GM21737 (cell line): ENCODE measurements around the gene GON7.
"Not testable (repeated sequence)": the region's sequence is repeated elsewhere in the genome, so short reads cannot be mapped to it uniquely, and the experiment has no call there.

Source experiments
- ATAC-seq: cut with Tn5 transposase; IDR thresholded peaks from one replicate; pipeline ENCODE4 v1.9.1; 2021; ENCODE audit warnings: mild to moderate bottlenecking, moderate library complexity; ENCODE audit not compliant: unreplicated experiment

GON7 gene, protein sequence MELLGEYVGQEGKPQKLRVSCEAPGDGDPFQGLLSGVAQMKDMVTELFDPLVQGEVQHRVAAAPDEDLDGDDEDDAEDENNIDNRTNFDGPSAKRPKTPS

GRCh38 chr14:93206793-93207467 lies at the start of gene GON7, which contains the start of gene UBR7:
Gene GON7 (minus strand): TSS chr14:93207065. CDS start chr14:93207037, 28 bp downstream.
Gene UBR7 (plus strand): TSS chr14:93207256. CDS start chr14:93207292, 36 bp downstream.
- peak; percentile 82 for ATAC-seq

GRCh38 chr14:93249128-93249831 lies 42.4 kb upstream of the GON7 start:
- no peak for ATAC-seq

DNA sequence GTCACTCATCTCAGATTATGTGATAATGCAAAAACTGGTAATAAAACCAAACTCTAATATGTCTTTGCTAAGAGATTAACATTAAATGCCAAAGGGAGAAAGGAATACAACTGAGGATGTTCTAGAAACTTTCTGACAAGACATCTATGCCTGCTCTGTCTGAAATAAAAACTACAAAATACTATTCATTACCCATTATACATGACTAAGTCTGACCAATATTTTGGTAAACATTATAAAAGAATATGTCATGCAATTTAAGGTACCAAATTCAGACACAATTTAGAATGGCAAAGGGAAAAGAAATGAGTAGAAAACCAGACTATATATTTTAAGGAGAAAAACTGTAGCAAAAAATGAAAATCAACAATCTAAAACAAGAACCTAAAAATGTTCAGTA lies 39.7 kb upstream of the GON7 start:
- ATAC-seq: no peak

DNA sequence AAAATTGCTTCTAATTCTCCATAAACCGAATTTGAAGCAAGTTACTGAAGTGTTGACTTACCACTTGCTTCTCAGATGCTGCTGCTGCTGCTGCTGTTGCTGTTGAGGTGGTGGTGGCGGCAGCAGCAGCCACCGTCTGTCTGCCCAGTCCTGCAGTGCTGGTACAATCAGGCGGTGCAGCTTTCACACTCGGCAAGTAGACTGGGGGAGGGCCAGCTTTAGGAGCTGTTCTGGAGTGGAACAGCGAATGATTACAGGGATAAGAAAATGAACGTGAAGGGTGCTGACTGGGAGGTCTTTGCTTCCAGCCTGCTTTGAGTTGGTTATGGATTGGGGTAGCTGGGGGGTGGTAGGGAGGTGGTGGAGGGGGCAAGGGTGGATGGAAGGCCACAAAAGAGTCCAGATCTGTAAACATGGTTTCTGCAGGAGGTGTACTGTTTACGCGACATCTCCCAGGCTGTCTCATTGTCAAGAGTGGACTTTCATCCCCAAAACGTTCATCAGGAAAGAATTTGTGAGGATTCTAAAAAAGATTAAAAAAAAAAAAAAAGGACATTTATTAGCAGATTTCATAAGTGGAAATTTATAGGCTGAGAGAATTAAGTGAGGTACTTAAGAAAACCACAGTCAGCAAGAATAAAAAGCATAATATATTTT lies 39.0 kb upstream of the GON7 start:
- no peak for ATAC-seq

DNA sequence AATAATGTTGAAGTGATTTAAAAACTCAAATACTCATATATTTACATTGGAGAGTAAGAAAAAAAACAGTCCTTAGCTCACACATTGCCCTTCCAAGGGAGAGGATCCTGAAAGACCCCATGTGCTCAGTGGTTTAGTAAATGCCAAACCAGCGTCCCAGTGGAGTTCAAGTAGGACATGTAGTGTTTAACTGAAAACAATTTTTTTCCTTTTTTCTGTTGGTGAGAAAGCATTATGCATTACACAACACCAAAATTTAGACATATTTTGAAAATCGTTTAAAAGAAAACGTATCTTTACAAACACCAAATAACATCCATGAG lies 33.8 kb upstream of the GON7 start:
- no peak for ATAC-seq

DNA sequence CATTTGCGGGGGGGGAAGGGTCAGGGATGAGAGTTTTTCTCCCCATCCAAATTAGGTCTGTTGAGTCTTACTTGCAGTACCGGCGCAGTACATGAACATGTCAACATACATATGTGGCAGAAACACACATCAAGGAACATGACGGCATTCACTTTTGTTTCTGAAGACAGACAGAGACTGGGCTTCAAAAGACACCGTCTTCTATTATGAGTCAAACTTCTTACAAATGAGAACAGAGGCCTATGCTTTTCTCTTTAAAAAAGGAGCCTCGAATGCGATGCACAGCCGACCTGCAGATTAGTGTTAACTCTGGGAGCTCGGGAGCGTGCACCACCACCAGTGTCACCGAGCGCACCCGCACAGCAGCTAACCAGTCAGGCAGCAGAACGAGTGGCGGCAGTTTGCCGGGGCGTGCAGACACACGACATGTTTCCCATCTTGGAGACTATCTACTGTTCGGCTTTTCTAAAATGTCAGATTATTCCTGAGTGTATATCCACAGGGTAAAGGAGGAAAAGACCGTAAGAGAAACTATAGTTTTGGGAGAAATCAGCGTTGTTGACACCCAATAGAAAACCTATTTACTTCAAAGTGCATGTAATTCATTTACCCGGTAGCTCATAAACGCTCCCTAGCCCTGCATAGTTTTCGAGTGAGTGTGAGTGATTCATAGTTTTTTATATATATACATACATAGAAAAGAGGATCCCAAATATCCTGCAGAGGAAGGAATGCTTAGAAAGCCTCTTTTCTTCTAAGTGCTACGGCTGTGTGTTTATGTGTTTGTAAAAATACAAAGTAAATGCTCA lies 33.2 kb upstream of the GON7 start:
- ATAC-seq: no peak

DNA sequence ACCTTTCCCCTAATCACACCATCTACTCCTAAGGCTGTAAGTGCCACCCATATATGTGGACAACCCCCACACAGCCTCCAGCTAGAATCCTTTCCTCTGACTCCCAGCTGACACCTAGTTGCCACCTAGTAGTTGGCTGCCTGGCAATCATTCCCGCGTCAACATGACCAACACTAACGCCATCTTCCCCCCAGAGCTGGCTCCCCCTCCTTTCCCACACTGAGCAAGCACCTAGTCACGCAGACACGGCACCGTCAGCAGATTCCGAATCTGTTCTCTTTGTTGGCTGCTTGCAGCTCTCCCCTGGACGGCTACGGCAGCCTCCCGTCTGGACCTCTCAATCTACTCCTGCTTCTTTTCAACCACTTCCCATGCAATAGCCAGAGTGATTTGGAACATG lies 27.9 kb upstream of the GON7 start:
- no peak for ATAC-seq

DNA sequence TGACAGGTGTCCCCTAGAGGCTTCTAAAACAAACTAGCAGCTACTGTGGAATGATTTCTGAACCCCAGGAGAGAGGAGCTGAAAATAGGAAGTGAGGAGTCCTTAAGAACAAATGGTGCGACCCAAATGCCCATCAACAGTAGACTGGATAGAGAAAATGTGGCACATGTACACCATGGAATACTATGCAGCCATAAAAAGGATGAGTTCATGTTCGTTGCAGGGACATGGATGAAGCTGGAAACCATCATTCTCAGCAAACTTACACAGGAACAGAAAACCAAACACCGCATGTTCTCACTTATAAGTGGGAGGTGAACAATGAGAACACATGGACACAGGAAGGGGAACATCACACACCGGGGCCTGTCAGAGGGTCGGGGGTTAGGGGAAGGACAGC lies 26.2 kb upstream of the GON7 start:
- ATAC-seq: not testable (repeated sequence)

- ATAC-seq: no peak
Observed at GRCh38 chr14:93232159-93232558, 25.3 kb upstream of the GON7 start.

DNA sequence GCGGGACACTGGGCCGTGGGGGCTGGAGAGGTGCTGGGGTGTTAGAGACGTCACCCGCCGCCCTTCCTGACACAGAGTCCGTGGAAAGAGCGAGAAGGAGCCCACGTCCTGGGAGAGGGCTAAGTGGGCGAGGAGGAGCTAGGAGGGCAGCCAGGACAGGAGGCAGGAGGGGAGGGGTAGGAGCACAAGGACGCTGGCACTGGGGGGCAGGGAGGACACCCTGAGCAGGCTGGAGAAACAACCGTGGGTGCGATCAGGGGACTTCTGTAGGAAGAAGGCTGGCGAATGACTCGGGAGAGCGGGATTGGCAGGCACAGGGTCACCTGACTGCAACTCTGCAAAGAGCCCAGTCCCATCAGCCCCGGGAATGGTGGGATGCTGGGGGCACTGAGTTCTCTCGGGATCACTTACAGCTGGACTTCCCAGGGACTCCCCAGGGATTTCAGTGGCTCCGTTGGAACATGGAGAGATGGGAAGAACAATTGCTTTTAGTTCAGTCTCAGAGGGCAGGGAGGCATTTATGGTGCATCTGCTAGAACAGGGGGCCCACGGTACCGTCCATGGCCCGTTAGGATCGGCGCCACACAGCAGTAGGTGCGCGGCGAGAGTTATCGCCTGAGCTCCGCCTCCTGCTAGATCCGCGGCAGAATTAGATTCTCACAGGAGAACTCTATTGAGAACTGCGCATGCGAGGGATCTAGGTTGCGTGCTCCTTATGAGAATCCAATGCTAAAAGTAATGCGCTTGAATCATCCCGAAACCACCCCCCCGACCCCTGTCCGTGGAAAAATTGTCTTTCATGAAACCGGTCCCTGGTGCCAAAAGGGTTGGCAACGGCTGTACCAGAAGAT lies 24.5 kb upstream of the GON7 start:
- ATAC-seq: no peak

DNA sequence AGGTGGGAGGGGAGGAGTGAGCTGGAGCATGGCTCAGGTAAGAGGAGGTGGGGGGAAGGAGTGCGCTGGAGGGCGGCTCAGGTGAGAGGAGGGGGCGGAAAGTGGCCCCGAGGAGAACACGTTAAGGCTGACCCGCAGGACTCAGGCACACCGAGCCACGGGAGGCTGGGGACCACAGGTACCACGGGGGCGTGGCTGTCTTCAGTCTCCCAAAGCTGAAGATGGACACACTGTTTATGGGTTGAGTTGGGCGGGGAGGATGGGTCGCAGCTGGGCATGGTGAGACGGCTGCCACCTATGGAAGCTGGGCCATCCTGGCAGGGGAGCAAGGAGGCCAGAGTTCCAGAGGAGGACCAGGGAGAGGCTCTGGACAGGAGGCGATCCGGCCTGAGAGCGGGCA lies 23.7 kb upstream of the GON7 start:
- no peak for ATAC-seq

GRCh38 chr14:93228550-93228949 lies 21.7 kb upstream of the GON7 start:
- no peak for ATAC-seq

- ATAC-seq: no peak
Observed at GRCh38 chr14:93223565-93223964, 16.7 kb upstream of the GON7 start.

- no peak for ATAC-seq
Observed at GRCh38 chr14:93220509-93220908, 13.6 kb upstream of the GON7 start.

DNA sequence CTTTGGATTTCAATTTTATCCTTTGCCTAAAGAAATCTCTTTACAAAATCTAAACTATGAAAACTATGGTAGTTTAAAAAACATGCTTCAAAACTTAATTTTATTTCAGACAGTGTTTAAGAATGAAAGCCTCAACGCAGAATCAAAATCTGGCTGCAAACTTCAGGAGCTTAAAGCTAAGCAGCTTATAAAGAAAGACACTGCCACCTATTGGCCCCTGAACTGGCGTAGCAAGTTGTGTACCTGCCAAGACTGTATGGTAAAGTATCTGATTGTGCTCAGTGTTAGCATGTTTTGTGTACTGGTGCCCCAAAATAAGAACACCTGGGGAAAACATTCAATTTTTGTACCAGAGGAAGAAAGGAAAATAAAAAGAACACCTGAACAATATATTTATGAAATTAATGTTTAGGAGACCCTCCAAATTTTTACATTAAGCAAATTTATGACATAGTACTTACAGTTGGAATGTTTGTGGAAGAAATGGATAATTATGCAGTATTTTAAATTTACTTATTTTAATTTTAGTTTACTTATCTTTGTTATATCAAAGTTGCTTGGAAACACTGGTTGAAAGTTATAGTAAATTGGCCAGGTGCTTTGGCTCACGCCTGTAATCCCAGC lies 12.3 kb upstream of the GON7 start:
- no peak for ATAC-seq

GRCh38 chr14:93214598-93214997 lies 7.7 kb upstream of the GON7 start:
- ATAC-seq: no peak

- peak; percentile 69 for ATAC-seq
Observed at GRCh38 chr14:93212432-93212831, 5.6 kb upstream of the GON7 start.

GRCh38 chr14:93207468-93208308 lies 823 bp upstream of the GON7 start:
- peak; percentile 33 for ATAC-seq

- no peak for ATAC-seq
Observed at GRCh38 chr14:93201155-93201704, 5.6 kb downstream of the GON7 start.
